ENCODE results near the gene ZNF155. TPM values are rescaled to one million over a fixed set of nuclear protein-coding genes. Genes with fewer than 3 reads are reported as not detected.

The ZNF155 gene
- polyA plus RNA-seq, 1 of the 3 experiments (the other 2 are of a cell fraction): 2.1 TPM

DNA sequence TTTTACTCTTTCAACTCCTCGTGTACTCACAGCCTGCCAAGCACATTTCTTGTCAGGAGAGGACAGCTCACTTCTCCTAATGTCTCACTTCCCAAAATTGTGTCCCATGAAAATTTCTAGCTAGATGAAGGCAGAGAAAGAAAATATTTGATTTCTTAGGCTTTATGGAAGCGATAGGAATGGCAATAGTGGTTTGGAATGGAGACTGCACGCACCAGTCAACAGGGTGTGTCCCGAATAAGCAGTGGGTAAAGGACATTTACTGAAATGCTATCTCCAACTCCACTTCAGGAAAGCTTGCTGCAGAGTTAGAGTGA is 40.9 kb downstream of the ZNF155 start:
- CTCF ChIA-PET: no interaction called here
- H3K79me2 ChIP-seq (ENCODE audit: insufficient read depth): peaks cover 10% of the 10 kb centered on the region
- peak overlapping the region; percentile 99 for H2AFZ ChIP-seq (ENCODE audit: low read depth)
- peak overlapping the region; percentile 86 for H3K9ac ChIP-seq
- TF ChIP-seq RCOR1 (IDR thresholded peaks at IDR 0.05; ENCODE audit: low read length): no peak
- H3K9me2 ChIP-seq: no peaks in the 10 kb centered on the region
- H3K27me3 ChIP-seq (ENCODE audit: insufficient read depth): no peaks in the 10 kb centered on the region
- POLR2A ChIA-PET: interaction anchor here (1.2 kb wide), 2 partner anchors 27 to 40 kb away, joined by 4 read pairs; partner anchors contain the start of gene ZNF223
- peak overlapping the region; percentile 85 for H3K4me2 ChIP-seq
- H3F3A ChIP-seq (replicated peaks; ENCODE audit: insufficient read depth): no peaks in the 10 kb centered on the region
- H3K9me3 ChIP-seq: 0 out of 2 replicates have a peak, but pooled peaks cover 6% of the 10 kb centered on the region
- DNase-seq: no peak
- H3K36me3 ChIP-seq (replicated peaks in 1 of 2; ENCODE audit: control insufficient read depth in 1 of 2, insufficient read depth in 2 of 2, low read length in 1 of 2): peaks cover 31% of the 10 kb centered on the region in 2 experiments
- WGBS (ENCODE audit: low lambda C conversion rate): 61% methylated on average over 4 of the region's 4 CpGs
- H3K4me3 ChIP-seq (ENCODE audit: low read depth in 2 of 2, low read length in 1 of 2): peak overlapping the region; percentile 97 to 98
- H3K4me1 ChIP-seq (ENCODE audit: control insufficient read depth in 1 of 2, insufficient read depth in 2 of 2, low read depth in 1 of 2, low read length in 1 of 2): peaks cover 0 to 9% of the 10 kb centered on the region in 2 experiments; a peak in 2 of 4 replicates
- no peaks in the 10 kb centered on the region for H4K20me1 ChIP-seq (ENCODE audit: insufficient read depth)
- H3K27ac ChIP-seq (ENCODE audit: low read depth in 2 of 2, low read length in 1 of 2): peak overlapping the region; percentile 58 to 73; a peak in 3 of 4 replicates

GRCh38 chr19:44025217-44025936 is 41.4 kb downstream of the ZNF155 start, which contains the start of gene ZNF222:
Gene ZNF222 (plus strand): TSS chr19:44025379. CDS start chr19:44025437, 58 bp downstream.
- peak within 1 kb of the TSS; percentile 86 for H3K9ac ChIP-seq
- peak within 1 kb of the TSS; percentile 99 for H2AFZ ChIP-seq (ENCODE audit: low read depth)
- no peaks in the 10 kb centered on the region for H3K27me3 ChIP-seq (ENCODE audit: insufficient read depth)
- H3K4me1 ChIP-seq (ENCODE audit: control insufficient read depth in 1 of 2, insufficient read depth in 2 of 2, low read depth in 1 of 2, low read length in 1 of 2): peaks cover 0 to 9% of the 10 kb centered on the region in 2 experiments; a peak in 2 of 4 replicates
- H3K27ac ChIP-seq (ENCODE audit: low read depth in 2 of 2, low read length in 1 of 2): peak within 1 kb of the TSS; percentile 58 to 79
- ChIA-PET CTCF (interaction anchor here (1.6 kb wide), 1 partner anchor 15 kb away, joined by 5 read pairs; no protein-coding TSS in a partner anchor), POLR2A (interaction anchor here (0.9 to 1.2 kb wide), 3 partner anchors 26 to 475 kb away, joined by 3 to 4 read pairs (median 4); partner anchors contain the start of genes ZNF180 and ZNF223)
- 0 out of 2 replicates have a peak, but pooled peaks cover 8% of the 10 kb centered on the region for H3K9me3 ChIP-seq
- H4K20me1 ChIP-seq (ENCODE audit: insufficient read depth): no peaks in the 10 kb centered on the region
- no peaks in the 10 kb centered on the region for H3K9me2 ChIP-seq
- peaks cover 10% of the 10 kb centered on the region for H3K79me2 ChIP-seq (ENCODE audit: insufficient read depth)
- DNase-seq: peak; percentile 75
- peak within 1 kb of the TSS; percentile 97 to 98 for H3K4me3 ChIP-seq (ENCODE audit: low read depth in 2 of 2, low read length in 1 of 2)
- H3K4me2 ChIP-seq: peak within 1 kb of the TSS; percentile 85
- peaks cover 36% of the 10 kb centered on the region in 2 experiments for H3K36me3 ChIP-seq (replicated peaks in 1 of 2; ENCODE audit: control insufficient read depth in 1 of 2, insufficient read depth in 2 of 2, low read length in 1 of 2)
- TF ChIP-seq EZH2phosphoT487 (IDR thresholded peaks at IDR 0.05; ENCODE audit: borderline replicate concordance, low read depth): no peak
- peak; percentile 50 for TF ChIP-seq CHD2 (IDR thresholded peaks at IDR 0.05; ENCODE audit: low read length, partially characterized antibody)
- no peak for TF ChIP-seq REST (IDR thresholded peaks at IDR 0.05; ENCODE audit: low read depth, low read length)
- TF ChIP-seq GABPA (IDR thresholded peaks at IDR 0.05; ENCODE audit: low read depth): peak; percentile 83
- peak; percentile 65 for TF ChIP-seq TAF1 (IDR thresholded peaks at IDR 0.05; ENCODE audit: borderline replicate concordance, low read depth, low read length)
- peak; percentile 42; the same call in 1 of the 2 replicates for TF ChIP-seq MXI1 (IDR thresholded peaks at IDR 0.05; ENCODE audit: low read depth, low read length)
- peak; percentile 83 for TF ChIP-seq ELF1 (IDR thresholded peaks at IDR 0.05)
- TF ChIP-seq SMC3 (IDR thresholded peaks at IDR 0.05; ENCODE audit: low read depth, low read length): no peak
- TF ChIP-seq POLR2AphosphoS5 (IDR thresholded peaks at IDR 0.05; ENCODE audit: low read depth, low read length): peak; percentile 84
- no peak for TF ChIP-seq RFX5 (IDR thresholded peaks at IDR 0.05; ENCODE audit: low read length)
- no peak for TF ChIP-seq FOSL2 (IDR thresholded peaks at IDR 0.05; ENCODE audit: borderline replicate concordance, low read depth)
- no peaks in the 10 kb centered on the region for H3F3A ChIP-seq (replicated peaks; ENCODE audit: insufficient read depth)
- WGBS (ENCODE audit: low lambda C conversion rate): 2% methylated on average over 31 of the region's 37 CpGs

All from SK-N-SH (cell line).